ENCODE data around the gene ASAP3.

Gene ASAP3

GRCh38 chr1:23441446-23442148, 42.4 kb downstream of the ASAP3 start:
- Histone ChIP-seq H3K9me3 (ENCODE audit: insufficient read depth, low read length) (no peaks in the 10 kb centered on the region), H3K4me2 (ENCODE audit: low read length) (no peak overlapping the region), H2AFZ (ENCODE audit: low read depth, low read length) (no peak overlapping the region), H3K27ac (ENCODE audit: low read length) (no peak overlapping the region), H3K4me1 (ENCODE audit: low read length) (no peaks in the 10 kb centered on the region), H4K20me1 (ENCODE audit: insufficient read depth, low read length) (no peaks in the 10 kb centered on the region), H3K36me3 (replicated peaks; ENCODE audit: low read depth, low read length) (no peaks in the 10 kb centered on the region), H3K4me3 (ENCODE audit: low read length) (no peak overlapping the region), H3K27me3 (ENCODE audit: low read depth, low read length) (no peaks in the 10 kb centered on the region), H3K79me2 (ENCODE audit: low read length) (no peaks in the 10 kb centered on the region), H3K9ac (ENCODE audit: low read length) (no peak overlapping the region)
- TF ChIP-seq CTCF (IDR thresholded peaks at IDR 0.05; ENCODE audit: low read depth, low read length) (no peak), EZH2phosphoT487 (IDR thresholded peaks at IDR 0.05; ENCODE audit: low read depth) (no peak)

GRCh38 chr1:23438545-23438944, 45.4 kb downstream of the ASAP3 start:
- no peak overlapping the region for H3K9ac ChIP-seq (ENCODE audit: low read length)
- H3K4me2 ChIP-seq (ENCODE audit: low read length), result no peak overlapping the region
- peaks cover 3% of the 10 kb centered on the region; the same call in 1 of the 2 replicates for H3K27me3 ChIP-seq (ENCODE audit: low read depth, low read length)
- no peaks in the 10 kb centered on the region for H3K4me1 ChIP-seq (ENCODE audit: low read length)
- H3K36me3 ChIP-seq (replicated peaks; ENCODE audit: low read depth, low read length), result no peaks in the 10 kb centered on the region
- no peaks in the 10 kb centered on the region for H4K20me1 ChIP-seq (ENCODE audit: insufficient read depth, low read length)
- no peak overlapping the region for H3K27ac ChIP-seq (ENCODE audit: low read length)
- TF ChIP-seq CTCF (IDR thresholded peaks at IDR 0.05; ENCODE audit: low read depth, low read length), result no peak
- TF ChIP-seq EZH2phosphoT487 (IDR thresholded peaks at IDR 0.05; ENCODE audit: low read depth), result no peak
- no peak overlapping the region for H3K4me3 ChIP-seq (ENCODE audit: low read length)
- no peaks in the 10 kb centered on the region for H3K79me2 ChIP-seq (ENCODE audit: low read length)
- H3K9me3 ChIP-seq (ENCODE audit: insufficient read depth, low read length), result no peaks in the 10 kb centered on the region
- H2AFZ ChIP-seq (ENCODE audit: low read depth, low read length), result no peak overlapping the region

- H4K20me1 ChIP-seq (ENCODE audit: insufficient read depth, low read length), result no peaks in the 10 kb centered on the region
- H3K4me3 ChIP-seq (ENCODE audit: low read length), result no peak overlapping the region
- no peaks in the 10 kb centered on the region for H3K36me3 ChIP-seq (replicated peaks; ENCODE audit: low read depth, low read length)
- no peaks in the 10 kb centered on the region for H3K79me2 ChIP-seq (ENCODE audit: low read length)
- no peak overlapping the region for H2AFZ ChIP-seq (ENCODE audit: low read depth, low read length)
- TF ChIP-seq EZH2phosphoT487 (IDR thresholded peaks at IDR 0.05; ENCODE audit: low read depth) (no peak), CTCF (IDR thresholded peaks at IDR 0.05; ENCODE audit: low read depth, low read length) (no peak)
- no peak overlapping the region for H3K4me2 ChIP-seq (ENCODE audit: low read length)
- no peaks in the 10 kb centered on the region for H3K9me3 ChIP-seq (ENCODE audit: insufficient read depth, low read length)
- no peaks in the 10 kb centered on the region for H3K4me1 ChIP-seq (ENCODE audit: low read length)
- peaks cover 3% of the 10 kb centered on the region; the same call in 1 of the 2 replicates for H3K27me3 ChIP-seq (ENCODE audit: low read depth, low read length)
- no peak overlapping the region for H3K27ac ChIP-seq (ENCODE audit: low read length)
- no peak overlapping the region for H3K9ac ChIP-seq (ENCODE audit: low read length)
Observed at GRCh38 chr1:23437355-23437664, 46.7 kb downstream of the ASAP3 start.

GRCh38 chr1:23436520-23437354, 47.2 kb downstream of the ASAP3 start:
- Histone ChIP-seq H3K36me3 (replicated peaks; ENCODE audit: low read depth, low read length) (no peaks in the 10 kb centered on the region), H3K4me1 (ENCODE audit: low read length) (no peaks in the 10 kb centered on the region), H3K4me2 (ENCODE audit: low read length) (no peak overlapping the region), H2AFZ (ENCODE audit: low read depth, low read length) (no peak overlapping the region), H4K20me1 (ENCODE audit: insufficient read depth, low read length) (no peaks in the 10 kb centered on the region), H3K27ac (ENCODE audit: low read length) (no peak overlapping the region), H3K9ac (ENCODE audit: low read length) (no peak overlapping the region), H3K79me2 (ENCODE audit: low read length) (no peaks in the 10 kb centered on the region), H3K4me3 (ENCODE audit: low read length) (no peak overlapping the region), H3K9me3 (ENCODE audit: insufficient read depth, low read length) (no peaks in the 10 kb centered on the region), H3K27me3 (ENCODE audit: low read depth, low read length) (peaks cover 3% of the 10 kb centered on the region; the same call in 1 of the 2 replicates)
- TF ChIP-seq CTCF (IDR thresholded peaks at IDR 0.05; ENCODE audit: low read depth, low read length) (no peak), EZH2phosphoT487 (IDR thresholded peaks at IDR 0.05; ENCODE audit: low read depth) (no peak)
